ENCODE measurements around the gene NAGPA.
"Not testable (repeated sequence)": the region's sequence is repeated elsewhere in the genome, so short reads cannot be mapped to it uniquely, and the experiment has no call there.

Gene NAGPA, protein sequence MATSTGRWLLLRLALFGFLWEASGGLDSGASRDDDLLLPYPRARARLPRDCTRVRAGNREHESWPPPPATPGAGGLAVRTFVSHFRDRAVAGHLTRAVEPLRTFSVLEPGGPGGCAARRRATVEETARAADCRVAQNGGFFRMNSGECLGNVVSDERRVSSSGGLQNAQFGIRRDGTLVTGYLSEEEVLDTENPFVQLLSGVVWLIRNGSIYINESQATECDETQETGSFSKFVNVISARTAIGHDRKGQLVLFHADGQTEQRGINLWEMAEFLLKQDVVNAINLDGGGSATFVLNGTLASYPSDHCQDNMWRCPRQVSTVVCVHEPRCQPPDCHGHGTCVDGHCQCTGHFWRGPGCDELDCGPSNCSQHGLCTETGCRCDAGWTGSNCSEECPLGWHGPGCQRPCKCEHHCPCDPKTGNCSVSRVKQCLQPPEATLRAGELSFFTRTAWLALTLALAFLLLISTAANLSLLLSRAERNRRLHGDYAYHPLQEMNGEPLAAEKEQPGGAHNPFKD

DNA sequence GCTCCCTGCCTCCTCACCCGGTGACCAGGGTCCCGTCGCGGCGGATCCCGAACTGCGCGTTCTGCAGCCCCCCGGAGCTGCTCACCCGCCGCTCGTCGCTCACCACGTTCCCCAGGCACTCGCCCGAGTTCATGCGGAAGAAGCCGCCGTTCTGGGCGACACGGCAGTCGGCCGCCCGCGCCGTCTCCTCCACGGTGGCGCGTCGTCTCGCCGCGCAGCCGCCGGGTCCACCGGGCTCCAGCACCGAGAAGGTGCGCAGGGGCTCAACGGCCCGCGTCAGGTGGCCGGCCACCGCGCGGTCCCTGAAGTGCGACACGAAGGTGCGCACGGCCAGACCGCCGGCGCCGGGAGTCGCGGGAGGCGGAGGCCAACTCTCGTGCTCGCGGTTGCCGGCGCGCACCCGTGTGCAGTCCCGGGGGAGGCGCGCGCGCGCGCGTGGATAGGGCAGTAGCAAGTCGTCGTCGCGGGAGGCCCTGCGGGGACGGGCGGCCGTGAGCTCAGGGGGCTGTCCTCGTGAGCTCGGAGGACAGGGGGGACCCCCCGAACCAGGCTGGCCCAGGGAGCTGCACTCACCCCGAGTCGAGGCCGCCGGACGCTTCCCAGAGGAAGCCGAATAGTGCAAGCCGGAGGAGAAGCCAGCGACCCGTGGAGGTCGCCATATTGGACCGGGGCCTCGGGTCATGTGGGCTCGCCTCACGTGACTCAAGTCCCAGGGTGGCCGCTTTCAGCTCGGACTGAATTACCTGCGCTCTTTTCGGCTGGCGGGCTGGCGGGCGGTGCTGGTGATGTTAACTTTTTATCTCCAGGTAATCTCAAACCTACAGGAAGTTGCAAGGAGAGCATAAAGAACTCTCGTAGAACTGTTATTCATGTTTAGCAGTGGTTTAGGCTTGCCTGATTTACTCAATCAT lies at the start of gene NAGPA:
Gene NAGPA (minus strand): TSS at position 680 of the 911 bp plus-strand sequence. CDS start 21 bp downstream, at position 659.
- peak; percentile 87 for DNase-seq (ENCODE audit: low spot score)

DNA sequence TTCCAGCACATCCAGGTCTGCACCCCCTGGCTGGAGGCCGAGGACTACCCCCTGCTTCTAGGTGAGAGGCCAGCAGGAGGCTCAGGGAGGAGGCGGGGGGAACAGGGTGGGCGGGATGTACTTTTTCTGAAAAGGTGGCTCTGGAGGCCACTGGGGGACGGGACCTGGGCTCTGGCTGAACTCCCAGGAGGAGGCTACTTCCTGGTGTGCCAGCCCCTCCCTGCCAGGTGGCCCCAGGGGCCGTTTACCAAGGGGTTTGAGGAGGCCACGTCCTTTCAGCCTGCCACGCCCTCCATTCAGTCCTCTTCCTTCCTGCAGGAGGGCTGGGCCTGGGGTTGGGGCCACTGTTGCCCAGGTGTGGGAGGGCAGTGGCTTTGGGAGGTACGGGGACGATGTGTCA lies 47.3 kb upstream of the NAGPA start:
- DNase-seq (ENCODE audit: low spot score) = not testable (repeated sequence)

DNA sequence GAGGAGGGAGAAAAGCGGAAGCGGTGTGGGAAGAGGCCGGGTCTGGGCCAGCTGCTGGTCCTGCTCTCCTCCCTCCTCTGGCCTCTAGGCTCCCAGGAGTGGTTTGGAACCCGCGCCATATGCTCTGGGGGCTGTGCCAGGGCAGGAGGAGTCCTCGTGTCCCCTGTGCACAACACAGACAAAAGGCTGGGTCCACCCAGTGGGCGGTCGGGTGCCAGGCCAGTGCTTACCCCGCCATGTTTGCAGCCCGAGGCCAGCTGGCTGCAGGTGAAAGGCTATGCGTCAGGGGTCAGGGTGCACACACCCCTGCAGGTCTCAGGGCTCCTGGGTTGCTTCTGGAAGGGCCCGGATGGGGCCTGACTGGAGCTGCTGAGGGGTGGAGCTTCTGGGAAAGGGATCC lies 46.7 kb upstream of the NAGPA start:
- not testable (repeated sequence) for DNase-seq (ENCODE audit: low spot score)

DNA sequence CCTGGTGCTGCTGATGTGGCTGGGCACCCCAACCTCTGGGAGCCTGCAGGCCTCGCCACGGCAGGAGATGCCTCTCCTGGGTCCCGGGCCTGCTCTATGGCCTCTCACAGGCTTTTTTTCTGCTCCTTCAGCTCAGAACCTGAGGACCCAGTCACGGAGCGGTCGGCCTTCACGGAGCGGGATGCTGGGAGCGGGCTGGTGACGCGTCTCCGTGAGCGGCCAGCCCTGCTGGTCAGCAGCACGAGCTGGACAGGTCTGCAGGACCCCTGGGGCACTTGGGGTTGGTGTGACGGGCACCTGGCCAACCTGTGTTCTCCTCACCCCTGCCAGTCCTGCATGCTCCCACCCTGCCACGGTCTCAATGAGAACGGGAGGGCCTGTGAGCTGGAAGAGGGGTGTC lies 44.9 kb upstream of the NAGPA start:
- no peak for DNase-seq (ENCODE audit: low spot score)

DNA sequence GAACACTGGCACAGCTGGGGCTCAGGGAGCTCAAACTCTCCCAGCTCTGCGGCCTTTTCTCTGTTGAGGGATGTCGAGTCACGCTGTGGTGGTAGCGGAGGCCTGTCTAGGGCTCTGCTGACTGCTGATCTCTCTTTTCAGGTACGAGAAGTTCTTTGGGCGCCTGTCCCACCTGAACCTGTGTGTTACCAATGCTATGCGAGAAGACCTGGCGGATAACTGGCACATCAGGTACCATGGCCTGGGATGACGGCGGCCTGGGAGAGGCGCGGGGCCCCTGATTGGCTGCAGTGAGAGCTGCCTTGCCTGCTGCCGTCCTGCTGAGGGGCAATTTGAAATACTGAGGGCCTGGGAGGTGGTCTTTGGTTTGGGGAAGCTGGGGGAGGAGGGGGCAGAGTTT lies 43.6 kb upstream of the NAGPA start:
- no peak for DNase-seq (ENCODE audit: low spot score)

DNA sequence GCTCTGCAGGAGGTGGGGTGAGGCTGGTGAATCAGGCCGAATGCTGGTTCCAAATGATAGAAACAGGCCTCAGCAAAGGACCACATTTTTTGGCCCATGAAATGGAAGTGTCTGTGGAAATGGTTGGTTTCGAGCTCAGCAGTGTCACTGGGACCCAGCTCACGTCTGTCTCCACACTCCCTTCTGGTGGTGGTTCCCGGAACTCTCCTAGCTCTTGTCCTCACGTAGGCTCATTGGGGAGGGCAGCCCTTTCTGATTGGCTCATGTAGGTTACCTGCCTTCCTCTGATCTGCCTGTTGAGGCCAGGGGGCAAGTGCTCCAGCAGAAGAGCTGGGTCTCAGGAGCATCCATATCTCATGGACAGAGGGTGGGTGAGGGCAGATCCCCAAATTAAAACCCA lies 41.9 kb upstream of the NAGPA start:
- no peak for DNase-seq (ENCODE audit: low spot score)

DNA sequence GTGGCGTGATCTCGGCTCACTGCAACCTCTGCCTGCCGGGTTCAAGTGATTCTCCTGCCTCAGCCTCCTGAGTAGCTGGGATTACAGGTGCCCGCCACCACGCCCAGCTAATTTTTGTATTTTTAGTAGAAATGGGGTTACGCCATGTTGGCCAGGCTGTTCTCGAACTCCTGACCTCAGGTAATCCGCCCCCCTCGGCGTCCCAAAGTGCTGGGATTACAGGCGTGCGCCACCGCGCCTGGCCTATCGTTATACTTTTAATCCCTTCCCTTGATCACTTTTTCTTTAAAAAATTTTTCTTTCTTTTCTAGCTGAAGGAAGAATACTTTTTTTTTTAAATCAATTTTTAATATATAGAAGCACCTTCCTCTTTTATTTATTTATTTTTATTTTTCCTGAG lies 40.0 kb upstream of the NAGPA start:
- not testable (repeated sequence) for DNase-seq (ENCODE audit: low spot score)

DNA sequence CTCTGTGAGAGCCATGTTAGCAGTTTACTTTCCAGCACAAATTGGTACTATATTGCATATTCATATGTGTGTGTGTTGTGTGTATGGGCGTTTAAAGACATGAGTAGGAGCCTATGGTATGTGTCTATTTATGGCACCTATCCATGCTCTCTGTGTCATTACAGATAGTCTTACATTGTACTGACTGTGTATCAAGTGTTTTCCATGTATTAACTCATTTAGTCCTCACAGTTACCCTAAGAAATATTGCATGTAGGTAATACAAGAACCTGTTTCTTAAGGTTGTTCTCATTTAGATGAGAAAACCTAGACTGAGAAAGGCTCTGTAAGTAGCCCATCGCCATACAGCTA lies 39.5 kb upstream of the NAGPA start:
- DNase-seq (ENCODE audit: low spot score) = no peak

DNA sequence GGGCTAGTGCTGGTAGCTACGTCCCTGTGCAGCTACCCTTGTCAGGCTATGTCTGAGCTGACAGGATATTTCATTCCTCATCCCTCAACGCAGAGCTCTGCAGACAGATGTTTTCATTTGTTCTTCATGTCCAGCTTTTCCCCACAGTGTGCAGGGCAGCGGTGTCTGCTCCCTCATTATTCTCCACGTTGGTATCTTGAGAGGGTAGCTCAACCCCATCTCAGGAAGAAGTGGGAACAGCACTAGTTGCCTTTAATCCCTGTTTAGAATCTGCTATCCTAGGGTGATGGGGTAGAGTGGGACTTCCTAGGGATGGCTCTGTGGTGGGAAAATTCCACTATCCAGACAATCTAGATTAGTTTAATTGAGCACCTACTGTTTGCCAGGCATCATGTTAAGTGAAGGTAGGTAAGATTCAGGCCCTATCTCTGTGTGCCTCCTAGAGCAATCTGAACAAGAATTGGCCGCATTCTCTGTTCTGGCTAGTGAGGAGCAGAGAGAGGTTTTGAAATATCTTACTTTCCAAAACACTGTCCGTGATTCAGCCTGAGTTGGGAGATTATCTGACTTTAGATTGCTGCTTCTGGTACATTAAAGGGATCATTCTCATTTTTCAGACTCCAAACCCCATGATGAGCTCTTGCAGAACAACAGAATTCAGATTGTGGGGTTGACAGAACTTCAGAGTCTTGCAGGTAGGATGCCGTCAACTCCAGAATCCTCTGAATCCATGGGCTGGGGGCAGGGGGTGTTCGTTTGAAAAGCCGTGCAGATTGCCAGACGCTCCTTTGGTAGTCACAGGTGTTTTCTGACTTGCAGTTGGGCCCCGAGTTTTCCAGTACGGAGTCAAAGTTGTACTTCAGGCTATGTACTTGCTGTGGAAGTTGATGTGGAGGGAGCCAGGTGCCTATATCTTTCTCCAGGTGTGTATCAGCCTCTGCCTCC lies 38.9 kb upstream of the NAGPA start:
- DNase-seq (ENCODE audit: low spot score) = no peak

DNA sequence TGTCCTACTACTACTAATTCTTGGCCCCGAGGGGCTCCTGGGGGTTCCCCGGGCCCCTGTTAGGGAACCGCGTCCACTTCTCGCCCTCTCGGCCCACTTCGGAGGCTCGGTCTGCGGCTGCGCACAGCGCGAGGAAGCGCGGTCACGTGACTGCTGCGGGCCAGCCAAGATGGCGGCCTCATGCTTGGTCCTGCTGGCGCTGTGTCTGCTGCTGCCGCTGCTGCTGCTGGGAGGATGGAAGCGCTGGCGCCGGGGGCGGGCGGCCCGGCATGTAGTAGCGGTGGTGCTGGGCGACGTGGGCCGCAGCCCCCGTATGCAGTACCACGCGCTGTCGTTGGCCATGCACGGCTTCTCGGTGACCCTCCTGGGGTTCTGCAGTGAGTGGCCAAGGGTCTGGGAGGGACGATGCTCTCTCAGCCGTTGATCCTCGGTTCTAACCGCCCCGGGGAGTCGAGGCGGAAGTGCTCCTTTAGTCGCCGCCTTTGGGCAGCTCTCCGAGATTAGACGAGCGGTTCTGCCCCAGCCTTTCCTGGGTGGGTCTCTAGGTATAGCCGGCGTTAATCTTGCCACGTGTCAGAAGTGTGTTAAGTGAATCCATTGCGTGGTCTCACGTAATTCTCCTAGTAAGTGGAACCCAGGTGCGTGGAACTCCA lies 38.1 kb upstream of the NAGPA start, which contains the start of gene ALG1:
Gene ALG1 (plus strand): TSS at position 163 of the 653 bp plus-strand sequence. CDS start 7 bp downstream, at position 170.
- peak; percentile 88 for DNase-seq (ENCODE audit: low spot score)

DNA sequence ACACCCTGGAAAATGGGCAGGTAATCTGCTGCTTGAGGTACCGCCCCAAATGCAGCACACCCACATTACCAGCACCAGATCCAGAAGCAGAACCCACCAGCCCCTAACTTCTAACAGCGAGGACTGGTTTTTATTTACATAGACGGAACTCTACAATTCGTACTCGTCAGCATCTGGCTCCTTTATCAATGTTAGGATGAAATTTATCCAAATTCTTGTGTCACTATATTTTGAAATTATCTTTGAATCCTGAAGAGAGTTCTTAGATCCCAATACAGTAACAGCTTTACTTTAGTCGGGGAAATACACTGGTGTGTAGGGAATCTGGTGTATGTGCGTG lies 37.6 kb upstream of the NAGPA start:
- no peak for DNase-seq (ENCODE audit: low spot score)

DNA sequence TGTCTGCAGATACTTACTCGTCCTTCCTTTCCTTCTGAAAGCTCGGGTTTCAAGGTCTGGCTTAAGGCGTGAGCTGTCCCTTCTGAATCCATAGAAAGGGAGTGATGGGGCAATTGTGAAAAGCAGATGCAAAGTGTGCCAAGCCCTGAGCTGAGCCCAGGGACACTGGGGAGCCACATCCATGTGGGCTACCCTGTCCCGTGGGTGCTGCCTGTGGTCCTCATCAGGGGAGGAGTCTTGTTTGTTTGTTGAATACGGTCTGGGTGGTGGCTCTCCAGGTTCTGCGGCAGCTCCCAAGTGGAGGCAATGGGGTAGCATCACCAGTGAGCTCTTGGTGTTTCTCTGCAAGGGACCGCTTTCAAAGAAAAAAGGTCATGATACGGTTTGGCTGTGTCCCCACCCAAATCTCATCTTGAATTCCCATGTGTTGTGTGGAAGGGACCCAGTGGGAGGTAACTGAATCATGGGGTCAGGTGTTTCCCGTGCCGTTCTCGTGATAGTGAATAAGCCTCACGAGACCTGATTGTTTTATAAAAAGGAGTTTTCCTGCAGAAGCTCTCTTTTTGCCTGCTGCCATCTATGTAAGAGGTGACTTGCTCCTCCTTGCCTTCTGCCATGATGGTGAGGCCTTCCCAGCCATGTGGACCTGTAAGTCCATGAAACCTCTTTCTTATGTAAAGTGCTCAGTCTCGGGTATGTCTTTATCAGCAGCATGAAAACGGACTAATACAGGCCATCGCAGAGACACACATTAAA lies 36.9 kb upstream of the NAGPA start:
- no peak for DNase-seq (ENCODE audit: low spot score)

DNA sequence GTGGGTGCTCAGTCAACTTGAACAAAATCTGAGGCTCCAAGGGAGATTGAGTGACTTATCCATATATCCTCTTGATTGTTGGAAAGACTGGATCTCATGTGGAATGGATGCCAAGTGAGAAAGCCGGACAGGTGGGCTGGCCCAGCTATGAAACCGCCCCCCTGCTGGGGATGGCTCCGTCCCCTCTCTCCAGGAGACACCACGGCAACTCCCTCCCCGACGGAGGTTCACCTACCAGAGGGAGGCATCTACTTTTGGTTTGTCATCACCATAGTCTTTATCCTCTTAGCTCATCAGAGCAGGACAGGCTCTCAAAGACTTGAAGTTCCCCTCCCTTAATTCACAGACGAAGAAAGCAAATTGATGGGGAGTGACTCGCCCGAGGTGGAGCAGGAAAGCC lies 36.1 kb upstream of the NAGPA start:
- DNase-seq (ENCODE audit: low spot score) = no peak

DNA sequence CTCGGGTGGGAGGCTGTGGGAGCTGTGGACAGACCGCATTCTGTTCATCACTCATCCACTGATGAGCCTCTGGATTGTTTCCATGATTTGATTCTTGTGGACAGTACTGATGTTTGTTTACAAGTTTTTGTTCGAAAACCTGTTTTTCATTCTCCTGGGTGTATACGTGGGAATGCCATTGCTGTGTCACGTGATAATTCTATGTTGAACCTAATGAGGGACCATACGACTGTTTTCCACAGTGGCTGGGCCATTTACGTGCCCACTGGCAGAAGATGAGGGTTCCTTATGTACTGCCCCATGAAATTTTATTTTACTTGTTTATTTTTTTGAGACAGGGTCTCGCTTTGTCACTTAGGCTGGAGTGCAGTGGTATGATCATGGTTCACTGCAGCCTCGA lies 35.3 kb upstream of the NAGPA start:
- DNase-seq (ENCODE audit: low spot score) = no peak

DNA sequence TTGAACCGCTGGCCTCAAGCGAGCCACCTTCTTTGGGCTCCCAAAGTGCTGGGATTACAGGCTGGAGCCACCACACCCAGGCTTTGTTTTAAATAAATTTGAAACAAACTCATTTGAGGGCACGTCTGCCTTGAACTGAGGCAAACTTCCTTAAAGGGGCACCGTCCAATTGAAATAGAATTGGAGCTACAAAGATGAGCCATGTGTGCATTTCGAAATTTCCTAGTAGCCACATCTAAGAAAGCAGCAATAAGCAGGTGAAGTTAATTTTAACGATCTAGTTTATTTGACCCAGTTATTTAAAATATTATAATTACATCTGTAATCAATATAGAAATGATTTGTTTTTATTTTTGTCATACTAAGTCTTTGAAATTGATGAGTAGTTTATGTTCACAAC lies 32.8 kb upstream of the NAGPA start:
- no peak for DNase-seq (ENCODE audit: low spot score)

DNA sequence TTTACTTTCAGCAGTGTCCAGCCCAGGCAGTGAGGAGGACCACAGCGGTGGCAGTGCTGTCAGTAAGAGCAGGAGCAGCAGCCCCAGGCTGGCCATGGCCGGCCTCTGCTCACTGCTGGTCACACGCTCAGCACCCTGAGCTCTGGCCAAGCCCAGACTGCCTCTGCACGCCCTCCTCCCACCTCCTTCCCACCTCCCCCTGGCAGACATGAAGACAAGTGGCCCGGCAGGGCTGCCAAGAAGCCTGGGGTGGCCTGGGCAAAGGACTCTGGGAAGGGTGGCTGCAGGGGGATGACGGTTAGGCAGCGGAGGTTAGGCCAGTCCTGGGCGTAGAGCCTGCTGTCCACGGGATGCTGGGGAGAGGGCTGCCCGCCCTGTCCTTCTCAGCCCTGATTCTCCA lies 32.1 kb upstream of the NAGPA start, which contains the start of gene C16orf89:
Gene C16orf89 (minus strand): TSS at position 144 of the 400 bp plus-strand sequence. CDS start 48 bp downstream, at position 96.
- no peak for DNase-seq (ENCODE audit: low spot score)

DNA sequence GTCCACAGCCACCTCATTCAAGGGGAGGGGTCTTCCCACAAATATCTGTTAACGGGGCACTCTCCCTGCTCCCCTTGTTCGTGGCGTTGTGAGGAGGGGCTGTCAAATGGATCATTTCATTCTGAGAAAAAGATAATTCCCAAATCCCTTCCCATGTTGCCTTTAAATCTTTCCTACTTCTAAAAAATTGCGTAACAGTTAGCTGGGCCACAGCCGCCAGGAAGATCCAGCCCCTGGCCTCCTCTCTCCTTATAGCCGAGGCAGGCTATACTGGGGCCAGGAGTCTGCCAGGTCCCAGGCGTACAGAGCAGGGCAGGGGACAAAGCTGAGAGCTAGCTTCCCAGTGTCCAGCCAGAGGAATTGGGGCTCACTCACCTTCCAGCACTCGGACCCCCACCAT lies 31.6 kb upstream of the NAGPA start:
- DNase-seq (ENCODE audit: low spot score) = no peak

DNA sequence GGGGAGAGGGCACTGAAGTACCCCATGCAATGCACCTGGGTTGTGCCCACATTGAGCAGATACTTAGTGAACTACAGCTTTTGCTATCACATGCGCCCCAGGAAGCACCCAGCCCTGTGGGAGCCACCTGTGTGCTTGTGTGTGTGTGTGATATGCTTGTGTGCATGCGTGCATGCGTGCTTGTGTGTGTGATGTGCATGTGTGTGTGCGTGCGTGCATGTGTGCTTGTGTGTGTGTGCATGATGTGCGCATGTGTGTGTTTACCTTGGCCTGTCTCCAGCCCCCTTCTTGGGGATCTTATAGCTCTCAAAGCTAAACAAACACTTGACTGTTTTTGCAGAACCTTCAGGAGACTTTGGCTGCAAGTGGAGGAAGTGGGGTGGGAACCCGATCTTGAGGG lies 31.2 kb upstream of the NAGPA start:
- no peak for DNase-seq (ENCODE audit: low spot score)

DNA sequence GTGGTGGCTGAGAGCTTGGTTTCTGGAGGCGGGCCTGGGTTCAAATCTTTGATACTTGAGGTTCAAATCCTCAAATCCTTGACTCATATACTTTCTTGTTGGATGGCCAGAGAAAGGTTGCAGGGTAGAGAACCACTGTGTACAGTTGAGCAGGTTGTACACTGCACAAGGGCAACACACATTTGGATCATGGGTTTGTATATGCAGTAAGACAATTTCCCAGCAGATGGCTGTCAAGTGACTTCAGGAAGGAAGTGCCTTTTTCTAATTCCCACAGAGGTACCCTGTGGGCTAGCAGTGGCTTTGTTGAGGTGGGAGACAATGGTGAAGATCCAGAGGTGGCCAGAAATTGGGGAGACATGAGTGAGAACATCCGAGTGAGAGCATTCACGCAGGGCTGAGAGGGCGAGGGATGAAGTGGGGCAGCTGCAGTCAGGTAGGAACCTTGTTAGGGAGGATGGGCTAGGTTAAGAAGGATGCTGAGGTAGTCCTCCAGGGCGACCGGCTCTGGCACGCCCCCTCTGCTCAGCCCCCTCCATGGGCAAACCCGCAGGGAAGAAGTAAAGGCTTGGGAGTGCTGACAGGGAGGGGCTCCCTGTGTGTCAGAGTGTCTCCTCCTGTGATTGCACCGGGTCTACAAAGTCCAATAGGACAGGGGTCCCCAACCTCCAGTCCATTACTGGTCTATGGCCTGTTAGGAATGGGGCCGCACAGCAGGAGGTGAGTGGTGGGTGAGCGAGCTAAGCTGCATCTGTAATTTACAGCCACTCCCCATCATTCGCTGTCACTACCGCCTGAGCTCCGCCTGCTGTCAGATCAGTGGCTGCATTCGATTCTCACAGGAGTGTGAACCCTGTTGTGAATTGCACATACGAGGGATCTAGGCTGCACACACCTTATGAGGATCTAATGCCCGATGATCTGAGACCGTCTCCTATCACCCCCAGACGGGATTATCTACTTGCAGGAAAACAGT lies 29.3 kb upstream of the NAGPA start:
- DNase-seq (ENCODE audit: low spot score) = no peak

All from activated CD4-positive, alpha-beta T cell treated with anti-CD3 and anti-CD28 coated beads, Interleukin-2, Interleukin-4, amounts not matched to agents 100 ng/mL and 50 ng/mL, durations not matched to agents 16 hours and 8 hours (primary cell).